ENCODE data around the gene ADD1. TPM values are rescaled to one million over a fixed set of nuclear protein-coding genes. Genes with fewer than 3 reads are reported as not detected.

The ADD1 gene
- total and polyA plus RNA-seq, 8 donors: 262 to 331 (median 304) TPM

GRCh38 chr4:2925496-2925895, 81.9 kb downstream of the ADD1 start:
- no peak for ATAC-seq
- peaks cover 0 to 84% of the 10 kb centered on the region in 2 donors for H3K36me3 ChIP-seq
- peaks cover 17 to 37% of the 10 kb centered on the region in 2 donors for H3K4me1 ChIP-seq
- H3K27me3 ChIP-seq: no peaks in the 10 kb centered on the region
- DNase-seq: no peak
- intact Hi-C loops (cut with DNase I): no loop called here
- TF ChIP-seq, protein P1, sequence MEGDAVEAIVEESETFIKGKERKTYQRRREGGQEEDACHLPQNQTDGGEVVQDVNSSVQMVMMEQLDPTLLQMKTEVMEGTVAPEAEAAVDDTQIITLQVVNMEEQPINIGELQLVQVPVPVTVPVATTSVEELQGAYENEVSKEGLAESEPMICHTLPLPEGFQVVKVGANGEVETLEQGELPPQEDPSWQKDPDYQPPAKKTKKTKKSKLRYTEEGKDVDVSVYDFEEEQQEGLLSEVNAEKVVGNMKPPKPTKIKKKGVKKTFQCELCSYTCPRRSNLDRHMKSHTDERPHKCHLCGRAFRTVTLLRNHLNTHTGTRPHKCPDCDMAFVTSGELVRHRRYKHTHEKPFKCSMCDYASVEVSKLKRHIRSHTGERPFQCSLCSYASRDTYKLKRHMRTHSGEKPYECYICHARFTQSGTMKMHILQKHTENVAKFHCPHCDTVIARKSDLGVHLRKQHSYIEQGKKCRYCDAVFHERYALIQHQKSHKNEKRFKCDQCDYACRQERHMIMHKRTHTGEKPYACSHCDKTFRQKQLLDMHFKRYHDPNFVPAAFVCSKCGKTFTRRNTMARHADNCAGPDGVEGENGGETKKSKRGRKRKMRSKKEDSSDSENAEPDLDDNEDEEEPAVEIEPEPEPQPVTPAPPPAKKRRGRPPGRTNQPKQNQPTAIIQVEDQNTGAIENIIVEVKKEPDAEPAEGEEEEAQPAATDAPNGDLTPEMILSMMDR (IDR thresholded peaks at IDR 0.05): no peak
- H3K4me3 ChIP-seq: no peak overlapping the region
- H3K27ac ChIP-seq: no peak overlapping the region
- no peaks in the 10 kb centered on the region for H3K9me3 ChIP-seq

- Histone ChIP-seq H3K4me1 (peaks cover 19 to 44% of the 10 kb centered on the region in 2 donors), H3K4me3 (no peak overlapping the region), H3K27me3 (no peaks in the 10 kb centered on the region), H3K27ac (no peak overlapping the region), H3K36me3 (peaks cover 0 to 91% of the 10 kb centered on the region in 2 donors), H3K9me3 (no peaks in the 10 kb centered on the region)
- ATAC-seq (no peak), DNase-seq (no peak)
- TF ChIP-seq, protein P1 (IDR thresholded peaks at IDR 0.05): no peak
- intact Hi-C loops (cut with DNase I): no loop called here
Measured at GRCh38 chr4:2925931-2926860, 82.6 kb downstream of the ADD1 start.

- intact Hi-C loops (cut with DNase I): no loop called here
- no peaks in the 10 kb centered on the region for H3K27me3 ChIP-seq
- no peaks in the 10 kb centered on the region for H3K9me3 ChIP-seq
- H3K27ac ChIP-seq: no peak overlapping the region
- H3K4me3 ChIP-seq: no peak overlapping the region
- H3K36me3 ChIP-seq: peaks cover 0 to 98% of the 10 kb centered on the region in 2 donors
- TF ChIP-seq, protein P1 (IDR thresholded peaks at IDR 0.05): no peak
- DNase-seq (peak in 1 of 4 donors; percentile 16), ATAC-seq (no peak)
- peaks cover 29 to 52% of the 10 kb centered on the region in 2 donors for H3K4me1 ChIP-seq
Measured at GRCh38 chr4:2927016-2927695, 83.5 kb downstream of the ADD1 start.

- Histone ChIP-seq H3K4me3 (no peak overlapping the region), H3K27ac (no peak overlapping the region), H3K27me3 (no peaks in the 10 kb centered on the region), H3K36me3 (peaks cover 0 to 96% of the 10 kb centered on the region in 2 donors), H3K4me1 (peaks cover 29 to 52% of the 10 kb centered on the region in 2 donors), H3K9me3 (no peaks in the 10 kb centered on the region)
- DNase-seq (peak in 1 of 4 donors; percentile 27), ATAC-seq (no peak)
- TF ChIP-seq, protein P1 (IDR thresholded peaks at IDR 0.05): no peak
- intact Hi-C loops (cut with DNase I): no loop called here
Measured at GRCh38 chr4:2927696-2928075, 84.0 kb downstream of the ADD1 start.
